ENCODE data around the gene TNP1. TPM values are rescaled to one million over a fixed set of nuclear protein-coding genes. Genes with fewer than 3 reads are reported as not detected.

TNP1 gene
- total and polyA plus RNA-seq, 2 donors (not counting 1 experiment from before 2014, with no cell fraction given), result not detected

DNA sequence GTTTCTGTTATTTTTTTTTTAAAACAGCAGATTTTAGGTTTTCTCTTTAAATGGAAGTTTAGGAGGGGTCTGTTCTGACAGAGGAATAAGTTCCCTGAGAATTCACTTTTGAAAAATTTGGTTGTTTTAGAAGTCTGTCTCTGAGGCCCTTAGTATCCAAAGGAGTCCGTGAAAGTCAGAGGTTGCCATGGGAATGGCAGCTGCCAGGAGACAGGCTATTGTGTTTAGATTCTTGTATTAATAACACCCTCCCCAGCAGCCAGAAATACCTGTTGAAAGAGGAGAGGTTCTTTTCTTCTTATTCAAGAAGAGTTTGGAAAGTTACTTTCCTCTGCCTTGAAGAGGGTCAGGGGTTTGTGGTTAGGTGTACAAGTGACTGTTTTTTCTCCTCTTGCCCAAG lies 29.5 kb downstream of the TNP1 start:
- no peak overlapping the region for H3K4me3 ChIP-seq (ENCODE audit: control extremely low read depth in 1 of 5, extremely low read depth in 1 of 5, insufficient read depth in 1 of 5, low read depth in 2 of 5, low read length in 4 of 5)
- no peak overlapping the region for H3K27ac Mint-ChIP-seq
- no peaks in the 10 kb centered on the region for H3K79me2 ChIP-seq (ENCODE audit: control insufficient read depth, insufficient read depth, low read length)
- no peaks in the 10 kb centered on the region for H3K9me3 Mint-ChIP-seq (ENCODE audit: insufficient read depth)
- WGBS (ENCODE audit: insufficient coverage), result no CpG with 5 or more reads among the region's 1 CpG
- no peak for DNase-seq
- no peak overlapping the region for H3K4me3 Mint-ChIP-seq
- H3K9ac ChIP-seq (ENCODE audit: low read length), result no peak overlapping the region
- no peak overlapping the region for H2AFZ ChIP-seq (ENCODE audit: insufficient read depth, low read depth, low read length, poor library complexity, severe bottlenecking)
- no peak overlapping the region for H3K4me2 ChIP-seq (replicated peaks; ENCODE audit: low read depth, low read length, poor library complexity, severe bottlenecking)
- no peaks in the 10 kb centered on the region for H4K20me1 ChIP-seq (ENCODE audit: control insufficient read depth, insufficient read depth, low read length, poor library complexity, severe bottlenecking)
- ChIA-PET POLR2A (no interaction called here), CTCF (no interaction called here)
- ATAC-seq (ENCODE audit: low read depth), result no peak
- H3K27ac ChIP-seq (ENCODE audit: low read length in 2 of 2), result no peak overlapping the region
- no peaks in the 10 kb centered on the region for H3K36me3 ChIP-seq (replicated peaks in 1 of 2; ENCODE audit: control extremely low read depth in 1 of 2, control insufficient read depth in 1 of 2, extremely low read depth in 1 of 2, insufficient read depth in 2 of 2, low read length in 1 of 2)
- peaks cover 21% of the 10 kb centered on the region for H3K27me3 Mint-ChIP-seq
- H3K27me3 ChIP-seq (replicated peaks in 1 of 4; ENCODE audit: control extremely low read depth in 1 of 4, control insufficient read depth in 3 of 4, insufficient read depth in 4 of 4, low read length in 3 of 4), result peaks cover 0 to 3% (median 1%) of the 10 kb centered on the region in 4 experiments
- intact Hi-C loops (cut with micrococcal nuclease), result no loop called here
- H3K4me1 Mint-ChIP-seq, result no peaks in the 10 kb centered on the region
- no peak for TF ChIP-seq EZH2 (IDR thresholded peaks at IDR 0.05; ENCODE audit: borderline replicate concordance, insufficient read depth, low read depth, low read length, poor library complexity, severe bottlenecking)
- TF ChIP-seq, protein P1, sequence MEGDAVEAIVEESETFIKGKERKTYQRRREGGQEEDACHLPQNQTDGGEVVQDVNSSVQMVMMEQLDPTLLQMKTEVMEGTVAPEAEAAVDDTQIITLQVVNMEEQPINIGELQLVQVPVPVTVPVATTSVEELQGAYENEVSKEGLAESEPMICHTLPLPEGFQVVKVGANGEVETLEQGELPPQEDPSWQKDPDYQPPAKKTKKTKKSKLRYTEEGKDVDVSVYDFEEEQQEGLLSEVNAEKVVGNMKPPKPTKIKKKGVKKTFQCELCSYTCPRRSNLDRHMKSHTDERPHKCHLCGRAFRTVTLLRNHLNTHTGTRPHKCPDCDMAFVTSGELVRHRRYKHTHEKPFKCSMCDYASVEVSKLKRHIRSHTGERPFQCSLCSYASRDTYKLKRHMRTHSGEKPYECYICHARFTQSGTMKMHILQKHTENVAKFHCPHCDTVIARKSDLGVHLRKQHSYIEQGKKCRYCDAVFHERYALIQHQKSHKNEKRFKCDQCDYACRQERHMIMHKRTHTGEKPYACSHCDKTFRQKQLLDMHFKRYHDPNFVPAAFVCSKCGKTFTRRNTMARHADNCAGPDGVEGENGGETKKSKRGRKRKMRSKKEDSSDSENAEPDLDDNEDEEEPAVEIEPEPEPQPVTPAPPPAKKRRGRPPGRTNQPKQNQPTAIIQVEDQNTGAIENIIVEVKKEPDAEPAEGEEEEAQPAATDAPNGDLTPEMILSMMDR (IDR thresholded peaks at IDR 0.05), result no peak
- no peaks in the 10 kb centered on the region for H3K4me1 ChIP-seq (ENCODE audit: control insufficient read depth in 2 of 2, insufficient read depth in 2 of 2, low read length in 2 of 2)
- no peaks in the 10 kb centered on the region for H3K9me3 ChIP-seq (ENCODE audit: control extremely low read depth in 1 of 3, control insufficient read depth in 2 of 3, insufficient read depth in 1 of 3, low read length in 2 of 3)

DNA sequence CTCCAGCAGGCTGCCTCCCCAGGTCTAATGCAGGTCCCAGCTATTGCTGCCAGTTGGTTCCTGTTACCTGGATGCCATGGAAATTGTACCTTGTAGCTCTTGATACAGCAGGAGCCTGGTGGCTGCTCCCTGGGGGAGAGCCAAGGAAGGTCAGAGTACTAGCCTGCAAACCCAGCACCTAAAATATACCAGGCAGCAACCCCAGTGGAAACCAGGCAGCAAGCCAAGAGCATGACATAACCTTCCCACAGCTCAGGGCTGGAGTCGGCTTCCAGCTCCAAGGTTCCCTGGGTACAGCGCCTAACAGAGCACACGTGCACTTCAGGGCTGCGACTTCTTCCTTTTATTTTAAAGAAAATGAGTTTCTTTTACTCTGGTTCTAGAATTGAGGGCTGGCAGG lies 30.3 kb downstream of the TNP1 start:
- Histone ChIP-seq H3K4me1 (ENCODE audit: control insufficient read depth in 2 of 2, insufficient read depth in 2 of 2, low read length in 2 of 2) (no peaks in the 10 kb centered on the region), H3K4me2 (replicated peaks; ENCODE audit: low read depth, low read length, poor library complexity, severe bottlenecking) (no peak overlapping the region), H3K36me3 (replicated peaks in 1 of 2; ENCODE audit: control extremely low read depth in 1 of 2, control insufficient read depth in 1 of 2, extremely low read depth in 1 of 2, insufficient read depth in 2 of 2, low read length in 1 of 2) (no peaks in the 10 kb centered on the region), H3K4me3 (ENCODE audit: control extremely low read depth in 1 of 5, extremely low read depth in 1 of 5, insufficient read depth in 1 of 5, low read depth in 2 of 5, low read length in 4 of 5) (no peak overlapping the region), H2AFZ (ENCODE audit: insufficient read depth, low read depth, low read length, poor library complexity, severe bottlenecking) (no peak overlapping the region), H3K9ac (ENCODE audit: low read length) (no peak overlapping the region), H4K20me1 (ENCODE audit: control insufficient read depth, insufficient read depth, low read length, poor library complexity, severe bottlenecking) (no peaks in the 10 kb centered on the region), H3K79me2 (ENCODE audit: control insufficient read depth, insufficient read depth, low read length) (no peaks in the 10 kb centered on the region), H3K27me3 (replicated peaks in 1 of 4; ENCODE audit: control extremely low read depth in 1 of 4, control insufficient read depth in 3 of 4, insufficient read depth in 4 of 4, low read length in 3 of 4) (peaks cover 0 to 3% (median 1%) of the 10 kb centered on the region in 4 experiments), H3K27ac (ENCODE audit: low read length in 2 of 2) (no peak overlapping the region), H3K9me3 (ENCODE audit: control extremely low read depth in 1 of 3, control insufficient read depth in 2 of 3, insufficient read depth in 1 of 3, low read length in 2 of 3) (no peaks in the 10 kb centered on the region)
- no peak overlapping the region for H3K27ac Mint-ChIP-seq
- no peak overlapping the region for H3K4me3 Mint-ChIP-seq
- no peaks in the 10 kb centered on the region for H3K4me1 Mint-ChIP-seq
- POLR2A ChIA-PET, result no interaction called here
- no peaks in the 10 kb centered on the region for H3K9me3 Mint-ChIP-seq (ENCODE audit: insufficient read depth)
- ATAC-seq (ENCODE audit: low read depth) (no peak), DNase-seq (no peak)
- TF ChIP-seq, protein P1 (IDR thresholded peaks at IDR 0.05), result no peak
- TF ChIP-seq EZH2 (IDR thresholded peaks at IDR 0.05; ENCODE audit: borderline replicate concordance, insufficient read depth, low read depth, low read length, poor library complexity, severe bottlenecking), result no peak
- peaks cover 16% of the 10 kb centered on the region for H3K27me3 Mint-ChIP-seq
- 37% methylated on average over 4 of the region's 4 CpGs for WGBS (ENCODE audit: insufficient coverage)
- intact Hi-C loops (cut with micrococcal nuclease), result no loop called here
- CTCF ChIA-PET, result no interaction called here

Measured in B cell (primary cell).